ENCODE data around the gene SLC17A2. TPM values are rescaled to one million over a fixed set of nuclear protein-coding genes. Genes with fewer than 3 reads are reported as not detected.

Gene SLC17A2
- total and polyA plus RNA-seq, 9 donors = not detected

GRCh38 chr6:25944688-25945574 lies 14.4 kb upstream of the SLC17A2 start:
- no peaks in the 10 kb centered on the region for H3K4me1 ChIP-seq (ENCODE audit: insufficient read depth)
- H3K27ac ChIP-seq = no peak overlapping the region
- DNase-seq = no peak
- 58 to 63% (median 63%) methylated on average over 8 of the region's 8 CpGs for WGBS, 3 donors
- H3K9me3 ChIP-seq = no peaks in the 10 kb centered on the region
- H3K36me3 ChIP-seq = no peaks in the 10 kb centered on the region
- intact Hi-C loops (cut with DNase I) = no loop called here
- no peaks in the 10 kb centered on the region for H3K27me3 ChIP-seq
- no peak overlapping the region for H3K4me3 ChIP-seq
- no peak for TF ChIP-seq EP300 (IDR thresholded peaks at IDR 0.05)
- no peak for TF ChIP-seq CTCF (IDR thresholded peaks at IDR 0.05)
- TF ChIP-seq POLR2A (IDR thresholded peaks at IDR 0.05) = no peak

- no peak for DNase-seq
- no peaks in the 10 kb centered on the region for H3K4me1 ChIP-seq (ENCODE audit: insufficient read depth)
- no peak overlapping the region for H3K27ac ChIP-seq
- no peak overlapping the region for H3K4me3 ChIP-seq
- 74 to 81% (median 78%) methylated on average over 1 of the region's 1 CpG for WGBS, 3 donors
- no peaks in the 10 kb centered on the region for H3K36me3 ChIP-seq
- H3K27me3 ChIP-seq = no peaks in the 10 kb centered on the region
- intact Hi-C loops (cut with DNase I) = no loop called here
- no peak for TF ChIP-seq CTCF (IDR thresholded peaks at IDR 0.05)
- TF ChIP-seq EP300 (IDR thresholded peaks at IDR 0.05) = no peak
- TF ChIP-seq POLR2A (IDR thresholded peaks at IDR 0.05) = no peak
- H3K9me3 ChIP-seq = no peaks in the 10 kb centered on the region
These were observed 13.4 kb upstream of the SLC17A2 start for GRCh38 chr6:25943887-25944286.

GRCh38 chr6:25942561-25943147 lies 12.2 kb upstream of the SLC17A2 start:
- no peaks in the 10 kb centered on the region for H3K27me3 ChIP-seq
- DNase-seq = no peak
- 27 to 39% (median 30%) methylated on average over 3 of the region's 3 CpGs for WGBS, 3 donors
- intact Hi-C loops (cut with DNase I) = no loop called here
- H3K4me3 ChIP-seq = no peak overlapping the region
- H3K36me3 ChIP-seq = no peaks in the 10 kb centered on the region
- TF ChIP-seq POLR2A (IDR thresholded peaks at IDR 0.05) (no peak), CTCF (IDR thresholded peaks at IDR 0.05) (no peak), EP300 (IDR thresholded peaks at IDR 0.05) (no peak)
- H3K9me3 ChIP-seq = no peaks in the 10 kb centered on the region
- H3K4me1 ChIP-seq (ENCODE audit: insufficient read depth) = no peaks in the 10 kb centered on the region
- no peak overlapping the region for H3K27ac ChIP-seq

GRCh38 chr6:25939593-25939992 lies 9.1 kb upstream of the SLC17A2 start:
- TF ChIP-seq CTCF (IDR thresholded peaks at IDR 0.05) = no peak
- no peak for TF ChIP-seq EP300 (IDR thresholded peaks at IDR 0.05)
- no peak for TF ChIP-seq POLR2A (IDR thresholded peaks at IDR 0.05)
- no peaks in the 10 kb centered on the region for H3K9me3 ChIP-seq
- no peak for DNase-seq
- WGBS, 3 donors = 66 to 76% (median 69%) methylated on average over 2 of the region's 2 CpGs
- H3K36me3 ChIP-seq = no peaks in the 10 kb centered on the region
- H3K27me3 ChIP-seq = no peaks in the 10 kb centered on the region
- H3K4me3 ChIP-seq = no peak overlapping the region
- H3K27ac ChIP-seq = no peak overlapping the region
- H3K4me1 ChIP-seq (ENCODE audit: insufficient read depth) = no peaks in the 10 kb centered on the region
- intact Hi-C loops (cut with DNase I) = no loop called here

Data from ovary (tissue), 9 donors.